Measurements from ENCODE around the gene TBC1D17.

DNA sequence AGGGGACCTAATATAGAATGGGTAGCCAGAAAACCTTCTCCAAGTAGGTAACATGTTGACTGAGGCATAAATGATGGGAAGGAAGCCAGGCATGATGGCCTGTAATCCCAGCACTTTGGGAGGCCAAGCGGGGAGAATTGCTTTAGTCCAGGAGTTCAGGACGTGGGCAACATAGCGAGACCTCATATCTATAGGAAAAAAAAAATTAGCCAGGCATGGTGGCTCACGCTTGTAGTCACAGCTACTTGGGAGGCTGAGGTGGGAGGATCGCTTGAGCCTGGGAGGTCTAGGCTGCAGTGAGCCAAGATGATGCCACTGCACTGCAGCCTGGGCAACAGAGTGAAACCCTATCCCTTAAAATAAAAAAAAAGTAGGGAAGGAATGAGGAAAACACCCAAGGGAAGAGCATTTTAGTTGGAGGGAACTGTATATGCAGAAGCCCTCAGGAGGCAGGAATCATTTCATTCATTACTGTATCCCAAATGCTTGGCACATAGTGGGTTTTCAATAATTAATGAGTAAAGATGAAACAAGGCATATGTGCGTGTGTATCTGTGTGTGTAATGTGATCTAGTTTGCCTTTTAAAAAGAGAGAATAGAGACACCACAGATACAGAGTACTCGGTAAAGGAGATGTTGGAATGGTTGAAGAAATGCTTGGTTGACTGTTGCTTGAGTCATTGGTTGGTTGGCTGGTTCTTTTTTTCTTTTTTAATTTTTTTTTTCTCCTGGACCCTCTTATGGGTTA lies 54.0 kb downstream of the TBC1D17 start:
- TF ChIP-seq, protein P1, sequence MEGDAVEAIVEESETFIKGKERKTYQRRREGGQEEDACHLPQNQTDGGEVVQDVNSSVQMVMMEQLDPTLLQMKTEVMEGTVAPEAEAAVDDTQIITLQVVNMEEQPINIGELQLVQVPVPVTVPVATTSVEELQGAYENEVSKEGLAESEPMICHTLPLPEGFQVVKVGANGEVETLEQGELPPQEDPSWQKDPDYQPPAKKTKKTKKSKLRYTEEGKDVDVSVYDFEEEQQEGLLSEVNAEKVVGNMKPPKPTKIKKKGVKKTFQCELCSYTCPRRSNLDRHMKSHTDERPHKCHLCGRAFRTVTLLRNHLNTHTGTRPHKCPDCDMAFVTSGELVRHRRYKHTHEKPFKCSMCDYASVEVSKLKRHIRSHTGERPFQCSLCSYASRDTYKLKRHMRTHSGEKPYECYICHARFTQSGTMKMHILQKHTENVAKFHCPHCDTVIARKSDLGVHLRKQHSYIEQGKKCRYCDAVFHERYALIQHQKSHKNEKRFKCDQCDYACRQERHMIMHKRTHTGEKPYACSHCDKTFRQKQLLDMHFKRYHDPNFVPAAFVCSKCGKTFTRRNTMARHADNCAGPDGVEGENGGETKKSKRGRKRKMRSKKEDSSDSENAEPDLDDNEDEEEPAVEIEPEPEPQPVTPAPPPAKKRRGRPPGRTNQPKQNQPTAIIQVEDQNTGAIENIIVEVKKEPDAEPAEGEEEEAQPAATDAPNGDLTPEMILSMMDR (optimal IDR thresholded peaks at IDR 0.05 in 1 of 3, IDR thresholded peaks at IDR 0.05 in 1 of 3, conservative IDR thresholded peaks at IDR 0.05 in 1 of 3; ENCODE audit: extremely low read depth in 1 of 3, insufficient read depth in 2 of 3, low read length in 3 of 3): no peak
- TF ChIP-seq EZH2 (IDR thresholded peaks at IDR 0.05; ENCODE audit: low read length): no peak
